H1 (cell line): Measurements from ENCODE around the gene PPIC. TPM values are rescaled to one million over a fixed set of nuclear protein-coding genes. Genes with fewer than 3 reads are reported as not detected.

Experiments used
- CHD1 ChIP-seq: IDR thresholded peaks from 2 replicates; pipeline ENCODE4 v1.6.1; 2012; ENCODE audit warnings: low read depth, low read length, improper control_type of control experiment
- JUN ChIP-seq: IDR thresholded peaks from 2 replicates; pipeline ENCODE4 v1.6.1; 2011; ENCODE audit warnings: low read depth, mild to moderate bottlenecking, improper control_type of control experiment, low read length
- RNF2 ChIP-seq: fragments of 200-900, 300-1000 bp; sonication (generic); IDR thresholded peaks from 2 replicates; pipeline ENCODE4 v1.7.1; 2016; ENCODE audit warnings: borderline replicate concordance, low read depth, mild to moderate bottlenecking, antibody characterized with exemption, low read length; ENCODE audit not compliant: poor library complexity, severe bottlenecking; ENCODE audit errors: missing control alignments
- SRF ChIP-seq: IDR thresholded peaks from 2 replicates; pipeline ENCODE4 v1.6.1; 2011; ENCODE audit warnings: mild to moderate bottlenecking, low read depth, low read length, moderate library complexity
- USF2 ChIP-seq: IDR thresholded peaks from 2 replicates; pipeline ENCODE4 v1.6.1; 2011; ENCODE audit warnings: low read length, improper control_type of control experiment
- polyA plus RNA-seq, 7 experiments: library from polyadenylated mRNA; depleted of rRNA in 3 of 7; stranded (reverse) in 5 of 7; unstranded in 2 of 7; fragments of >200 nt in 5 of 7; fragments of 200-250 nt in 2 of 7; gene quantifications; 1 replicate in 5 of 7; 2 replicates in 1 of 7; 4 replicates in 1 of 7; pipeline versions ENCODE4 v1.2.1 to v1.2.3, GENCODE V29; 2011 to 2013; ENCODE audit warnings: missing spikeins in 2 of 7, mixed read lengths in 2 of 7
- total RNA-seq: library from RNA; stranded (reverse); fragmentation: NEBNext Ultra II Directional; extraction: Animal tissue kit (Norgen Biotek cat#: 25700); gene quantifications from 2 replicates; pipeline ENCODE4 v1.2.1, GENCODE V29; 2021
- TF ChIP-seq, protein P1 (sequence below), 3 experiments: IDR thresholded peaks; 1 replicate in 2 of 3; 2 replicates in 1 of 3; pipeline versions ENCODE4 v1.5.1 to v1.6.1; 2011; ENCODE audit warnings: low read length in 3 of 3, mild to moderate bottlenecking in 3 of 3, inconsistent platforms in 2 of 3, low read depth in 1 of 3, moderate library complexity in 1 of 3; ENCODE audit not compliant: insufficient read depth in 1 of 3; ENCODE audit errors: control extremely low read depth in 1 of 3

The PPIC gene
- total and polyA plus RNA-seq, 2 of the 8 experiments (the other 6 are each of a cell fraction or from before 2014, with no cell fraction given) = 8.5 to 10.4 TPM

DNA sequence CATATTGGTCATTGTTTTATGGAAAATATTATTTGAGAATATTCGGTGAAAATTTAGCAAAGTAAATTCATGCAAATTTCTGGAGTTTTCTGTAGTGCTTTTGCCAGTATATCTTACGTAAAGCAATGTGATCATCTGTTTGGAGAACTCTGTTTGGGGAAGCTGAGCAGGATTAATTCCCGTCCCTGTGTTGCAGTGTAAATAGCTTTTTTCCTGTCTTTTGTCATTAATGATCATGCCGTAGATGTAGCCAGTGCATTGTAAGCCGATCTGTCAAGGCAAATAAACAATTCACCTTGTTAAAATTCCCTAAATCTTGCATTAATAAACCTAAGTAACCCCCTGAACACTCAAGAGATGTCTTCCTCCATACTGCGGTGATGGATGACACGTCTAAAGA is 39.2 kb downstream of the PPIC start (continued):
- TF ChIP-seq SRF (no peak), JUN (no peak), USF2 (no peak), CHD1 (no peak), RNF2 (no peak)
- TF ChIP-seq, protein P1, sequence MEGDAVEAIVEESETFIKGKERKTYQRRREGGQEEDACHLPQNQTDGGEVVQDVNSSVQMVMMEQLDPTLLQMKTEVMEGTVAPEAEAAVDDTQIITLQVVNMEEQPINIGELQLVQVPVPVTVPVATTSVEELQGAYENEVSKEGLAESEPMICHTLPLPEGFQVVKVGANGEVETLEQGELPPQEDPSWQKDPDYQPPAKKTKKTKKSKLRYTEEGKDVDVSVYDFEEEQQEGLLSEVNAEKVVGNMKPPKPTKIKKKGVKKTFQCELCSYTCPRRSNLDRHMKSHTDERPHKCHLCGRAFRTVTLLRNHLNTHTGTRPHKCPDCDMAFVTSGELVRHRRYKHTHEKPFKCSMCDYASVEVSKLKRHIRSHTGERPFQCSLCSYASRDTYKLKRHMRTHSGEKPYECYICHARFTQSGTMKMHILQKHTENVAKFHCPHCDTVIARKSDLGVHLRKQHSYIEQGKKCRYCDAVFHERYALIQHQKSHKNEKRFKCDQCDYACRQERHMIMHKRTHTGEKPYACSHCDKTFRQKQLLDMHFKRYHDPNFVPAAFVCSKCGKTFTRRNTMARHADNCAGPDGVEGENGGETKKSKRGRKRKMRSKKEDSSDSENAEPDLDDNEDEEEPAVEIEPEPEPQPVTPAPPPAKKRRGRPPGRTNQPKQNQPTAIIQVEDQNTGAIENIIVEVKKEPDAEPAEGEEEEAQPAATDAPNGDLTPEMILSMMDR (IDR thresholded peaks at IDR 0.05; ENCODE audit: control extremely low read depth in 1 of 3, insufficient read depth in 1 of 3, low read depth in 1 of 3, low read length in 3 of 3) = no peak
- TF ChIP-seq, all 59 proteins: peak for 0
